ENCODE measurements around the gene OGFOD2. TPM values are rescaled to one million over a fixed set of nuclear protein-coding genes. Genes with fewer than 3 reads are reported as not detected.

OGFOD2 gene
- total and polyA plus RNA-seq, 11 donors, result 4.4 to 19.7 (median 12.7) TPM

- intact Hi-C loops (cut with DNase I), result no loop called here
- ATAC-seq, result peak in 3 of 4 donors; percentile 7 to 38 (median 19)
- Histone ChIP-seq H3K27me3 (no peaks in the 10 kb centered on the region), H3K36me3 (peaks cover 0 to 16% (median 8%) of the 10 kb centered on the region in 9 donors), H3K4me1 (peaks cover 0 to 56% (median 30%) of the 10 kb centered on the region in 12 donors), H3K4me3 (peak overlapping the region in 1 of 12 donors; percentile 9), H3K27ac (peak overlapping the region in 1 of 12 donors; percentile 32), H3K9me3 (no peaks in the 10 kb centered on the region)
- WGBS, 4 donors, result 12 to 53% (median 38%) methylated on average over 2 to 8 of the region's 8 CpGs
- peak in 4 of 5 donors; percentile 47 to 72 (median 64) for DNase-seq
- TF ChIP-seq POLR2A (IDR thresholded peaks at IDR 0.05) (no peak), CTCF (IDR thresholded peaks at IDR 0.05) (no peak)
Observed at GRCh38 chr12:122963941-122964265, 11.1 kb upstream of the OGFOD2 start.

- intact Hi-C loops (cut with DNase I), result no loop called here
- Histone ChIP-seq H3K27me3 (no peaks in the 10 kb centered on the region), H3K27ac (peak overlapping the region in 1 of 12 donors; percentile 32), H3K4me1 (peaks cover 0 to 53% (median 30%) of the 10 kb centered on the region in 12 donors), H3K9me3 (no peaks in the 10 kb centered on the region), H3K36me3 (peaks cover 0 to 9% (median 3%) of the 10 kb centered on the region in 9 donors), H3K4me3 (peak overlapping the region in 6 of 12 donors; percentile 58 to 94 (median 74))
- no peak for ATAC-seq
- no peak for DNase-seq
- WGBS, 4 donors, result 80 to 90% (median 86%) methylated on average over 19 of the region's 19 CpGs
- TF ChIP-seq CTCF (IDR thresholded peaks at IDR 0.05), result no peak
- TF ChIP-seq POLR2A (IDR thresholded peaks at IDR 0.05), result no peak
Observed at GRCh38 chr12:122964439-122965257, 10.4 kb upstream of the OGFOD2 start.

GRCh38 chr12:122965321-122965751, 9.7 kb upstream of the OGFOD2 start:
- Histone ChIP-seq H3K27ac (peak overlapping the region in 8 of 12 donors; percentile 48 to 79 (median 66)), H3K4me3 (peak overlapping the region in 11 of 12 donors; percentile 53 to 94 (median 68)), H3K9me3 (no peaks in the 10 kb centered on the region), H3K27me3 (no peaks in the 10 kb centered on the region), H3K4me1 (peaks cover 0 to 53% (median 30%) of the 10 kb centered on the region in 12 donors), H3K36me3 (peaks cover 0 to 2% (median 0%) of the 10 kb centered on the region in 9 donors)
- WGBS, 4 donors, result 48 to 59% (median 53%) methylated on average over 7 to 12 of the region's 12 CpGs
- DNase-seq (peak in 1 of 5 donors; percentile 6), ATAC-seq (peak in 2 of 4 donors; percentile 0 to 1)
- intact Hi-C loops (cut with DNase I), result no loop called here
- TF ChIP-seq POLR2A (IDR thresholded peaks at IDR 0.05) (no peak), CTCF (IDR thresholded peaks at IDR 0.05) (no peak)

Data from heart left ventricle (tissue), 16 donors.